HuH-7 (cell line): ENCODE data around the gene TBC1D16.
"Not testable (repeated sequence)": the region's sequence is repeated elsewhere in the genome, so short reads cannot be mapped to it uniquely, and the experiment has no call there.

Source experiments
- DNase-seq: peaks from one replicate; pipeline ENCODE4 v3.0.0; 2011; ENCODE audit warnings: low spot score

Gene TBC1D16

DNA sequence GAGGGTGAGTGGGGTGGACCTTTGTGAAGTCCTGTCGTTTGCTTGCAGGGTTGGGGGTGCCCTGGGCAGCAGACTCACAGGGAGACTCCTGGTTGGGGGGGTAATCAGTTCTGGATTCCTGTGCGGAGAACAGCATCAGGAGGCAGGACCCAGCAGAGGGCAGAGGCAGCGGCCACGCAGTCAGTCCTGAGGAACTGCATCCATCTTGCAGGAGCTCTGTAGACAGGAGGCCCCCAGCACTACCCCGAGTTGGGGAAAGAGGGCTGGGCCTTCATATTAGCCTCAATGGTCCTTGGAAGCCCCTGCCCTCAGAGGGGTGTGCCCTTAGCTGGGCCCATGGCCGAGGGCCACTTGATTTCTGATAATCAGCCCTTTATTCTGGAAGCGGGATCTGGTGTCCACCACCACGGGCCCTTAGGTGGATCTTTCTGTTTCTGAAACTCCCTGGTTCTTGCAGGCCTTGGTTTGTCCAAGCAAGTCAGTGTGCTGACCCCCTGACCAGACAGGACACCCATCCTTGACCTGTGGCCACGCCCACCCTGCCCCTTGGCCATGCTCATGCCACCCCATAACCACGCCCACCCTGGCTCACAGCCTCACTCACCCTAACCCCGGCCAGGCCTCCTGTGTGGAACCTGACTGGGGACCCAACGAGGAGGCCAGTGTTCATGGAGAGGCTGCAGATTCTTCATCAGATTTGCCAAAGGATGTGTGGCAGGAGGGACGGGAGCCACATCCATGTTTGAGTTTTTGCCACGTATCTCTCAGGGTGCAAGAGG is 122.9 kb downstream of the TBC1D16 start:
- DNase-seq = no peak

DNA sequence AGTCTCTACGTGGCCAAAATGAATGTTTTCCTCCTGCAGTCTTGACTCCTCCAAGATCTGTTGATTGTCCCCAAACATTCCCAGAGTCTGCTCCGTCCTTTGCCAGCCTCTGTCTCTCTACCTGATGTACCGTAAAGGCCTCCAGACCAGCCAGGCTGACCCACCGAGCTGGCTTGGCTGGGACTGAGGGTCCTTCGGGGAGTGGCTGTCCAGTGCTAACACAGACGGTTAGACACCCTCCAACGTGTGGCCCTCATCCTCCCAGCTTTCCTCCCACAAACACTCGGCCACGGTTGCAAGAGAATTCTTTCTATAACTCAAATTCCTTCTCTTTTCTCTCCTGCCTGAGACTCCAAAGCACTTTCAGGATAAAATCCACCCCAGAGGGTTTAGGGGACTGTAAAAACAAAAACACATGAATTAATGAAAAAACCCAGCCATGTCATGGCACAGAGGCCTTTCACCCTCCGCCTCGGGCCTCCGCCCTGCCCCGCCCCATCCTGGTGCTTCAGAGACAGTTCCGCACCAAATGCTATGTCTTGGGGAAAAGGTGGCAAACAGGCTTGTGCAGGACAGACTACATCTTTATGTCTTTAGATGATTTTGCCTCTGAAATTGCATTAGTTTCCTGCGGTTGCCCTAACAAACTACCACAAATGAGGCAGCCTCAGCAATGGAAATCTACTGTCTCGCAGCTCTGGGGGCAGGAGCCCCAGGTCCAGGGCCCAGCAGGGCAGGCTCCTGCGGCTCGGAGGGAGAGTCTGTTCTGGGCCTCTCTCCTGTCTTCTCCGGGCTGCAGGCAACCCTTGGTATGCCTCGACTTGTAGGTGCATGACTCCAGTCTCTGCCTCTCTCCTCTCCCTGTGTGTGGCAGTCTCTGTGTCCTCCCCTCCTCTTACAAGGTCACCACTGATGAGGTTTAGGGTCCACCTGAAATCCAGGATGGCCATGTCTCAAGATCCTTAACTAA is 124.0 kb downstream of the TBC1D16 start:
- DNase-seq = no peak

DNA sequence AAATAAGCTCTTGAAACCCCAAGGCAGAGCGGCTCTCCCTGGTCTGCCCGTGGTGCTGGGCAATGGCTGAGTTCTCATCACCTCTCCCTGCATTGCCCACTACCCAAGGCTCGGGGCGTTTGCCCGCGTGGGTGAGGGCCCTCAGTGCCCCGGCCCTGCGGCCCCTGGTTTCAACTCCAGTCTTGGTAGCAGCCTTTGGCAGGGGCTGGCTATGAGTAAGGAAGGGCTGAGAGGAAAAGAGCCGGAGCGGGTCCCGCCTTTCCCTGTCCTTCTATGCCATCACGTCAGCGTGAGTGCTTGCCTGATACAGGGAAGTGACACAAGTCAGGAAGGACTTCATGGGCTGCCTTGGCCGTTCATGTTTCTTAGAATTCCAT is 124.7 kb downstream of the TBC1D16 start:
- DNase-seq = no peak

DNA sequence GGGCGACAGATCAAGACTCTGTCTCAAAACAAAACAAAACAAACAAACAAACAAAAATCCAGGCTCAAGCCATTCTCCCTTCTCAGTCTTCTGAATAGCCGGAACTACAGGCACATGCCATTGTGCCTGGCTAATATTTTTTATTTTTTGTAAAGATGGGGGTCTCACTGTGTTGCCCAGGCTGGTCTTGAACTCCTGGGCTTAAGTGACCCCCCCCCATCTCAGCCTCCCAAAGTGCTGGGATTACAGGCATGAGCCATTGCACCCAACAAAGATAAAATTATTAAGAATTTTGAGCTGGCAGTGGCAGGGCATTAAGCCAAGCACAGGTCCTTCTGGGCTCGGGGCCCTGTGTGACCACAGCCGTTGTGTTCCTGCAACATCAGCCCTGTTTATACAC is 126.6 kb downstream of the TBC1D16 start:
- no peak for DNase-seq

DNA sequence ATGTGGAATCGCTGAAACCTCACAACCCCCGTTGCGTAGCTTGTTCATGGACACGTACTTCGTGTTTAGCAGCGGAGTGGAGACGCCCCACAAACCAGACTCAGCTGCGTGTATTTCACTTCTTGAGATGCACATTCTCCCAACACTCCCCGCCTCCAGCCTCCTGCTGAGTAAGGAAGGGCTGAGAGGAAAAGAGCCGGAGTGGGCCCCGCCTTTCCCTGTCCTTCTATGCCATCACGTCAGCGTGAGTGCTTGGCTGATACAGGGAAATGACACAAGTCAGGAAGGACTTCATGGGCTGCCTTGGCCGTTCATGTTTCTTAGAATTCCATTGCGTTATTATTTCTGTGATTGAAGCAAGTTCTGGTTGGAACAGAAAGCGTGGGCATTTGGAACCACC is 127.8 kb downstream of the TBC1D16 start:
- no peak for DNase-seq

DNA sequence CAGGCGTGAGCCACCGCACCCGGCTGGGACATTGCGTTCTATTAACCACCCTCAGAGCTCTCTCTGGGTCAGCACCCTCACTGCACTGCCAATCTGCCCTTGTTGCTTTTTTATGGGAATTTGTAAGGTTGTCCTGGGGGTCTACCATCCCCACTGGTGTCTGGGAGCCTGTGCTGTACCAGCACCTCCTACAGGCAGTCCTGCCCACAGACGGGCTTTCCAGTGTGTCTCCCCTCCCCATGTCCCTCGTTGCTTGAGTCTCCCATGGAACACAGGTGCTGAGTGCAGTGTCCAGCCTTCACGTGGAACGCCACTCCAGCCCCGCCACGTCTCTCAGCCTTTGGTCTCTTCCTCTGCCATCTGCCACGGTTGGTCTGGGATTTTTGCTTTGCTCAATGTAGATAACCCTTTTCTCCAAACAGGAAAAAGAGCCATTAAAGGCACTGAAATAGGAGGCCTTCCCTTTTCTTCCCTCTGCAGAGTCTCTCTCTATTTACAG is 128.4 kb downstream of the TBC1D16 start:
- no peak for DNase-seq

DNA sequence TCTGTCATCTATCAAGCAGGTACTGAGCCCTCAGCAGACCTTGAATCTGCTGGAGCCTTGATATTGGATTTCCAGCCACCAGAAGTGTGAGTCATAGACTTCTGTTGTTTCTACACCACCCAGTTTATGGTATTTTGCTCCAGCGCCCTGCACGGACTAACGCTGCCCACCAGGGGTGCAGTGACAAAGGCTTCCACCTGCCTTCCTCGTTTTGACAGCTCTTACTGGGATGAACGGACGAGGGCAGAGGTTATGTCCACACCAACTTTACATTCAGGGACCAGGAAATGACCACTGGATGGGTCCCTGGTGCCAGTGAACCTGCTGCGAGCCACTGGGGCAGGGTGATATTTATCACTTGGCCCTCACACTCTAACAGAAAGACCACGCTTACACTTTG is 129.8 kb downstream of the TBC1D16 start:
- DNase-seq = peak; percentile 74

DNA sequence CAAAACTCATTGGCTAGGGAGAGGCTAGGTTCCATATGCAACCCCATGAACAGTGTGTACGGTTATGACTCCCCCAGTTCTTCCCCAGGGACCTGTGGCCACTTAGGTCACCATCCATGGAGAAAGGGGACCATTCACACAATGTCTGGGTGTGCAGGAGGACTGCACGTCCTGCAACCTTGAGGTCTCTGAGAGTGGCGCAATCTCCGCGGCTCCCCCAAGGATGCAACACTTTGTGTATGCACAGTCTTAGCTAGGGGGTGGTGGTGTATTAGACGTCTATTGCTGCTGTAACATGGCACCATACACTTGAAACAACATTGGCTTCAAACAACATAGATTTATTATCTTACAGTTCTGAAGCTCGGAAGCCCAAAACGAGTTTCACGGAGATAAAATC is 130.8 kb downstream of the TBC1D16 start:
- DNase-seq = no peak

DNA sequence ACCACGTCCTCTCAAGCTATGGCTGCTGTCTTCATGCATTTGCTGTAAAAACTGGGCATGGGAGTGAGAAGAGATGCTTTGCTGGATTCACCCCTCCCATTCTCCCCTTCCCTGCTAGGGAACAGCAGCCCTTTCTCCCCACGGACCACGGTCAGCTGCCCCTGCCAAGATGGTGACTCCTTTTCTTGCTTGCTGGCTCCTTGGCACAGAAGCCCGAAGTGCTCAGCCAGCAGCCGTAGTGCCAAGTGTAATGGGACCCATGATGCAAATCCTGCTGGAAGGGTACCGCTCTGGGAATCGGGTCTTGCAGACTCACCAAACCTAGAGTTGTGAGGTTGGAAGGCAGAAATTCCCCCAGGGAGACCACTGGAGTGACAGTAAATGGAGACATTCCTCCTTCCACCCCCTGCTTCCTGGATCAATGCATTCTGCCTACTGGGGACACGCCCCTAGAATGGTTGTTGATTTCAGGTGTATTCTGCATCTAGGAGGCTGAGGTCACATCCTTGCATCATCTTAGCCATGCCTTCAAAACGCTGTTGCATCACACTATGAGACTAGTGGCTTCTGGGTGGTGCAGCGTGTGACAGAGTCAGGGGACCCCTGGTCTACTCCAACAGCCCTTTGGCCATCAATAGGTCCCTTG is 133.4 kb downstream of the TBC1D16 start:
- DNase-seq = no peak

DNA sequence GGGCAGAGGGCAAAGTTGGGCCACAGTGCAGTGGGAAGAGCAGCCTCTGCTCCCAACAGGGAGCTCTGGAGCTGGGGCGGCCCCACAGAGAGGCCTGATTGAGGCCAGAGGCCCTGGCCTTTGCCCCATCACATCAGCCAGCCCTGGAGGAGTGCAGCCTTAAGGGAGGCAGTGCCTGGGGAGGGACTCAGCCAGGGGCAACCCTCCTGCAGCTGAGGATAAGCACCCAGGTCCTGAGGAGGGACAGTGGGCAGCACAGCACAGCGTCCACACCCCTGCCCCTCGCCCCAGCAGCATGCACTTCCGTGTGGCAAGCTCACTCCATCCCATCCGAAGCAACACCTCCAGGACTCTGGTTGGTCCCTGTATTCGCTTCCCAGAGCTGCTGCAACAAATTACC is 134.5 kb downstream of the TBC1D16 start:
- DNase-seq = no peak

DNA sequence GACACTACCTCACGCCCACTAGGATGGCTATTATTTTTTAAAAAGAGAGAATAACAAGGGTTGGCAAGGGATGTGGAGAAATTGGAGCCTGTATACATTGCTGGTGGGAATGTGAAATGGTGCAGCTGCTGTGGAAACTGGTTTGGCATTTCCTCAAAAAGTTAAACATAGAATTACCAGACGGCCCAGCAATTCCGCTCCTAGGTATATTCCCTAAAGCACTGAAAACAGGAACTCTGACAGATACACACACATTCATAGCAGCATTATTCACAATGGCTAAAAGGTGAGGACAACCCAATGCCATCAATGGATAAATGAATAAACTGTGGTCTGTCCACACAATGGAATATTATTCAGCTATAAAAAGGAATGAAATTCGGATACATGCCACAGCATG is 136.1 kb downstream of the TBC1D16 start:
- no peak for DNase-seq

DNA sequence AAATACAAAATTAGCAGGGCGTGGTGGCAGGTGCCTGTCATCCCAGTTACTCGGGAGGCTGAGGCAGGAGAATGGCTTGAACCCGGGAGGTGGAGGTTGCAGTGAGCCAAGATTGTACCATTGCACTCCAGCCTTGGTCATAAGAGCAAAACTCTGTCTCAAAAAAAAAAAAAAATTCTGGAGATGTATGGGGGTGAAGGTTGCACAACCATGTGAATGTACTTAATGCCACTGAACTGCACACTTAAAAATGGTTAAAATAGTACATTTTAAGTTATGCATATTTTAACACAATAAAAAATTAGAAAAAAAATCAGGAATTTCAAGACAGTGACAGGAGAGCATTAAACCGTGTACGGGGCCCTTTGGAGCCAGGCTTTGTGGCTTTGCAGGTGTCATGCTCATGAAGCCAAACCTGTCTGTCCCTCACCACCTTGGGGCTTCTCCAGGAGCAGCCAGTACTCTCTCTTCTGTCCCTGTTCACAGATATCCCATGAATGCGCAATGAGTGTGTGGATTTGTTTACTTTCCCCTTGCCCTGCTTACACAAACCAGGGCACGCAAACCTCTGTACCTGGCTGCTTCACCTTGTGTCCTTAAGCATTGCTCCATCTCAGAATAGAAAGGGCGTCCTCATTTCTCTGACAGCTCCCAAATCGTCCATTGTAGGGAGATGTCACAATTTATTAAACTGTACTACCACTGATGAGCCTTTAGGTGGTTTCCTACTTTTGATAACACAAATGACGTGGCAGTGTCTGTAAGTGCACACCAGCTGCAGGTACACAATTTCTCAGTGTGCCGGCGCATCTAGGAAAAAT is 138.2 kb downstream of the TBC1D16 start:
- no peak for DNase-seq

DNA sequence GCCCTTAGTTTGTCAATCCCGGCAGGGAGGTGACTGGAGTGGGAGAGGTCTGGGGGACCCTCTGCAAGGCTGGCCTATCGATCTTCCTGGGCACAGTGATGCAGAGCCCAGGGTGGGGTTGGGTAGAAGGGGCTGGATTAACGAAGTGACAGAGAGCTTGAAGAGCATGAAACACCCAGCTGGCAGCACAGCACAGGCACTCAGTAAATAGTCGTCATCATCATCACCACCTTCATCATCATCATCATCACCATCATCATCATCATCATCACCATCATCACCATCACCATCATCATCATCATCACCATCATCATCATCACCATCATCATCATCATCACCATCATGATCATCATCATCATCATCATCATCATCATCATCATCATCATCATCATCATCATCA is 142.2 kb downstream of the TBC1D16 start:
- not testable (repeated sequence) for DNase-seq

DNA sequence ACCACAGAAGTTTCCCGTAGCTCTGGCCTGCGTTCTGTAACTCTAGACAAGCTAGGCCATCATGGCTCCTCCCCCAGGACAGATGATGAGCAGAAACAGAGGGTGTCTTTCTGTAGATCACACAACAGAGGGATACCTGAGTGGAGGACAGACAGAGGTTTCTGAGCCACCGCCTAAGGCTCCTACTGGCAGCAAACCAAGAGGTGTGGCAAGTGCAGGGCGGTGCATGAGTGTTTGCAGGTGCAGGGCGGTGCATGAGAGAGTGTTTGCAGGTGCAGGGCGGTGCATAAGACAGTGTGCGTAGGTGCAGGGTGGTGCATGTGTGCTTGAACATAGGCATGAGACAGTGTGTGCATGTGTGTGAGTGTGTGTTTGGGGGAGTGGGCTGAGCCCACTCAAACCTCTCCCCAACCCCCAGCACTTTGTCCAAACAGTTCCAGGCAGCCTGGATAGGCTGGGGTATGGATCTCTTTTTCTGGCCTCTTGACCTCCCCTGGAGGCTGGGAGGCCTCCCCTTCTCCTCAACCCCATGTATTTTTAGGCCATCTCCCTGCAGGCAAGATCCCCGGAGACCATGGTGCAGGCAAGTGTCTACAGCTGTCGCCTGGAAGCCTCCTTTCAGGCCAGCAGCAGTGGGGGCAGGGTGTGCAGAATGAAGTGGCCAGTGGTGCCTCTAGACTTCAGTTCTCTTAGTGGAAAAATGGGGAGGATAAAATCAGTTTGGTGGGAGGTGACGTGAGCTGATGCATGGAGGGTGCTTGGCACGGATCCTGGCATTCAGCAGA is 143.0 kb downstream of the TBC1D16 start:
- no peak for DNase-seq

DNA sequence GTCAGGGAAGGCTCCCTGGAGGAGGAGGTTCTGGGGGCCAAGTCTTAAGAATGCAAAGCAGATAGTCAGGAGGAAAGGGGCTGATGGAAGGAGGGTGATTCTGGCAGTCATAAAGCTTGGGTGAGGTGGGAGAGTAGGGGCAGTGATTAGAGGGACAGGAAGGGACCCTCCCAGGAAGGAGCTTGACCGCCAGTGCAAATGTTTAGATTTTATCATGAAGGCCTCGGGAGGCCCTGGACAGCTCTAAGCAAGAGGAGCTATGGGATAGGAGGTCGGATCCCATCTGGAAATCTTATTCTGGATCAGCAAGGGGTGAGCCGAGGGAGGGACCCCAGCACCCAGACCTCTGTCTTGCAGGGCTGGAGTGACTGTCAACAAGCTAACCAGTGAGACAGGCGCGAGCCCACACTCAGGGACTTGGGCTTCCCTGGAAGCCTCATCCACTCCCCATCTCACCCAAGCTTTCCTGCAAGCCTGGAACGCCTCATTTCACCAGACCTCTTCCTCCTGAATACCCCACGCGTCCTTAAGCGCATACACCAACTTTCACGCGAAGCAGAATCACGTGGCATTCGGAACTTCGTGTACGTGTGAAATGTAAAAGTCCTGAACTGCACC is 144.4 kb downstream of the TBC1D16 start:
- no peak for DNase-seq

DNA sequence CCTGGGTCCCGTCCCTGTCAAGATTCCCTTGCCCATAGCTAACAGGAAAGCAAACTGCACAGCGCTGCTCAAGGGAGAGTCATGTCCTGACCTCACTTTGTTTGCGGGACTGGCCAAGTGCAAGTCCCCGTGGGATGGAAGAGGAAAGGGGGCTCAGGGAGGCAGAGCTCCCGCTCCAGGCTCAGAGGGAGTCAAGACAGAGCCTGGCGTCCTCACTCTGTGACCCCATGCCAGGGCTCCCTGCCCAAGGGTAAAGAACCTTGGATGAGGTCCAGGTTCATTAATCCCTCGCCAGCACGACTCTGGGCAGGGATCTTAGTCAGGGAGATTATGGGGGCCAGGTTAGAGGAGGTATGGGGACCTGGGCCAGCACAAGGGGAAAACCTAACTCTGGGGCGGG is 145.0 kb downstream of the TBC1D16 start:
- DNase-seq = no peak

DNA sequence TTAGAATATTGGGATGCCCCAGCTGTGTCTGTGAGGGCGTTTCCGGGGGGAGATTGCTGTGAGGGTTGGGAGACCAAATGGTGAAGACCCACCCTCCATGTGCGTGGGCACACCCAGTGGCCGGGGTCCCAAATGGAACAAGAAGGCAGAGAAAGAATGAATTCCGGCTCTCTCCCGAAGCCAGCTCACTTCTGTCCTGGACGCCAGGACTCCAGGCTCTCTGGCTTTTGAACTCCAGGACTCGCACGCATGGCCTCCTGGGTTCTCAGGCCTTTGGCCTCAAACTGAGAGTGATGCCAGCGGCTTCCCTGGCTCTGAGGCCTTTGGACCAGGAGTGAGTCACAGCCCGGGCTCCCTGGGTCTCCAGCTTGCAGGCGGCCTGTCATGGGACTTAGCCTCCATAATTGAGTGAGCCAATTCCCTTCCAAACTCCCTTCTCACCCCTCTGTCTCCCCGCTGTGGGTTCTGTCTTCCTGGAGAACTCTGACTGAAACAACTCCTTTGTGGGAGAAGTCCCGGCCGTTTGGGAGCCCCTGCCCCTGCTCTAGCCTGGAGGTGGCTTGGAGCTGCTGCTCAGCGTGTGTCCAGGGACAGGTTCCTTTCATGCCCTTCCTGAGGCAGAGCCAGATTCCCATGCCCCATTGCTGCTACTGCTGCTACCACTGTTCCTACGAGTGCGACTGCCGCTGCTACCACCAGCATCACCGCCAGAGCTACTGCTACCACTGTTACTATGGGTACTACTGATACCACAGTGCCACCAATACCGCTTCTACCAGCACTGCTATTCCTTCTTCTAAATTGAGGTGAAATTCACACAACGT is 146.6 kb downstream of the TBC1D16 start:
- no peak for DNase-seq

DNA sequence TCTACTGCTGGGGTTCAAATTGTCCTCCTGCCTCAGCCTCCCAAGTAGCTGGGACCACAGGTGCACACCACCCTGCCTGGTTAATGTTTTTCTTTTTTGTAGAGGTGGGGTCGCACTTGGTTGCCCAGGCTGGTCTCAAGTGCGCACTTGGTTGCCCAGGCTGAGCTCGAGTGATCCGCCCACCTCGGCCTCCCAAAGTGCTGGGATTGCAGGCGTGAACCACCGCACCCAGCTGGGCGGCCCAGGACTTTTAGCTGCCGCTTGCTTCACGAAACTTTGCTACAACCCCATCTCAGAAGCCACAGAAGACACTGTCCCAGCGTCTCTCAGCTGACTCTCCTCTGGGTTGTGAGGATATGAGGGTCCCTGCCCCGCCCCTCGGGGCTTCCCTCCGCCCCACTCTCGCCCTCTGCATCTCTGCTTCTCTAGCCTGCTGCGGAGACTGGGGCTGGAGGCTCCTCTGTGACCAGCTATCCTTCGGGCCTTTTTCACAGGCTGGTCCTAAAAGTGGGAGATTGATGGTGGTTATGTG is 147.6 kb downstream of the TBC1D16 start:
- no peak for DNase-seq

DNA sequence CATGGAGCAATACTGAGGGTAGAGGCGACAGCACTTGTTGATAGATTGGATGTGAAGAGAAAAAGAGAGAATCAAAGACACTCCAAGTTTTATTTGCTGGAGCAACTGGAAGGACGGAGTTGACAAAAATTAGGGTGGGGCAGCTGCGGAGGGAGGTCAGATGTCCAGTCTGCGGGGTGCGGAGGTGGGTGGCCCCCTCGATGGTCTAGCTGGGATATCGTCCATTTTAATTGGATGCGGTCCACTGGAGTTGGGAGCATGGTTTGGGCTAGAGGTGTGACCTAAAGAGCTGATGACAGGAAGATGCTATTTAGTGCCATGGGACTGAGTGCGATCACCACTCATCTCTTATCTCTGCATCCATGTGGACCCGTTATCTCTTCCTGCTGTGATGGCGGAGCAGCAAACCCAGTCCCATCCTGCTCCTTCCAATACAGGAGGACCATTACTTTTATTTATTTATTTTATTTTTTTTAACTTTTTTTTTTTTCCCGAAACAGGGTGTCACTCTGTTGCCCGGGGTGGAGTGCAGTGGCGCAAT is 148.2 kb downstream of the TBC1D16 start:
- no peak for DNase-seq
